OCI-LY7 (cell line): ENCODE measurements around the gene MACROD2. TPM values are rescaled to one million over a fixed set of nuclear protein-coding genes. Genes with fewer than 3 reads are reported as not detected.

Experiments used
- BruUV-seq: library from RNA; stranded (reverse); fragments of 400-500 nt; replicated peaks from 2 replicates; lab custom pipeline; 2021; lab: Mats Ljungman, UMichigan
- CTCF ChIA-PET: fragments of 300-600 bp; sonication (Branson Sonifier 250); formaldehyde crosslinking; loops from one replicate; lab custom pipeline; 2022; ENCODE audit warnings: antibody characterized with exemption; ENCODE audit not compliant: unreplicated experiment; lab: Charles Lee
- POLR2A ChIA-PET: fragments of 300-600 bp; sonication (Branson Sonifier 250); formaldehyde crosslinking; loops from one replicate; lab custom pipeline; 2022; ENCODE audit warnings: antibody characterized with exemption; lab: Charles Lee
- DNase-seq: peaks from one replicate; pipeline ENCODE4 v3.0.0-alpha.2; 2015; ENCODE audit warnings: low spot score
- H2AFZ ChIP-seq: fragments of 200-600 bp; sonication (generic), shearing (Covaris generic); 2 replicates; pipeline ENCODE4 v1.6.1; 2014; ENCODE audit warnings: mild to moderate bottlenecking, antibody characterized with exemption, low read length, moderate library complexity
- H3K27ac ChIP-seq: fragments of 200-600 bp; sonication (generic); 2 replicates; pipeline ENCODE4 v1.5.1; 2014; ENCODE audit warnings: mixed run types, low read depth, mild to moderate bottlenecking, moderate library complexity, low read length, inconsistent platforms; ENCODE audit not compliant: poor library complexity, severe bottlenecking
- H3K36me3 ChIP-seq: fragments of 200-600 bp; sonication (generic); 2 replicates; pipeline ENCODE4 v1.6.1; 2014; ENCODE audit warnings: mild to moderate bottlenecking, antibody characterized with exemption, low read length, moderate library complexity, mixed read lengths; ENCODE audit not compliant: insufficient read depth
- H3K4me1 ChIP-seq: fragments of 200-600 bp; sonication (generic); 2 replicates; pipeline ENCODE4 v1.5.1; 2014; ENCODE audit warnings: mild to moderate bottlenecking, low read length; ENCODE audit not compliant: insufficient read depth, poor library complexity, severe bottlenecking
- H3K4me2 ChIP-seq: fragments of 200-600 bp; sonication (generic); 2 replicates; pipeline ENCODE4 v1.6.1; 2014; ENCODE audit warnings: mild to moderate bottlenecking, low read length
- H3K4me3 ChIP-seq: fragments of 200-600 bp; sonication (generic); 2 replicates; pipeline ENCODE4 v1.5.1; 2014; ENCODE audit warnings: mild to moderate bottlenecking, low read depth, low read length; ENCODE audit not compliant: poor library complexity, severe bottlenecking
- H3K79me2 ChIP-seq: fragments of 200-600 bp; sonication (generic); 2 replicates; pipeline ENCODE4 v1.6.1; 2016; ENCODE audit warnings: low read depth, mild to moderate bottlenecking, low read length, moderate library complexity, mixed read lengths; ENCODE audit not compliant: insufficient read depth
- H3K9me2 ChIP-seq: fragments of 200-600 bp; sonication (generic); 2 replicates; pipeline ENCODE4 v1.6.1; 2016; ENCODE audit warnings: mild to moderate bottlenecking, low read length, mixed read lengths; ENCODE audit not compliant: insufficient read depth
- H3K9me3 ChIP-seq: fragments of 200-600 bp; sonication (generic); 2 replicates; pipeline ENCODE4 v1.6.1; 2014; ENCODE audit warnings: mild to moderate bottlenecking, mixed run types, low read length, mixed read lengths
- H4K20me1 ChIP-seq: fragments of 200-600 bp; sonication (generic); 2 replicates; pipeline ENCODE4 v1.6.1; 2014; ENCODE audit warnings: mild to moderate bottlenecking, antibody characterized with exemption, low read length, moderate library complexity, mixed read lengths; ENCODE audit not compliant: insufficient read depth
- EZH2phosphoT487 ChIP-seq: fragments of 200-600 bp; sonication (generic); IDR thresholded peaks from 2 replicates; pipeline ENCODE4 v1.6.1; 2018; ENCODE audit warnings: low read depth, borderline replicate concordance, mild to moderate bottlenecking, mixed run types, antibody characterized with exemption, low read length, moderate library complexity, mixed read lengths
- intact Hi-C: fragments of 100-400 bp; cut with micrococcal nuclease; formaldehyde crosslinking; loops from one replicate; pipeline ENCODE4 v1.10.0; 2022; ENCODE audit not compliant: unreplicated experiment
- total RNA-seq, 2 experiments: library from RNA; depleted of rRNA in 1 of 2; stranded (reverse); fragments of >200 nt in 1 of 2; shearing (Covaris generic) in 1 of 2; gene quantifications; 2 replicates each; pipeline ENCODE4 v1.2.3, GENCODE V29; 2014 to 2022
- TF ChIP-seq, protein P1 (sequence below): fragments of 200-600 bp; sonication (generic); conservative IDR thresholded peaks from 2 replicates; pipeline ENCODE4 v1.5.1; 2014; ENCODE audit warnings: mild to moderate bottlenecking, antibody characterized with exemption, low read length, moderate library complexity, mixed read lengths

MACROD2 gene
- total RNA-seq, 2 experiments from 2014 or later = 0.09 to 4.5 TPM

GRCh38 chr20:15209537-15209936 is 1214.2 kb downstream of the MACROD2 start:
- TF ChIP-seq, protein P1, sequence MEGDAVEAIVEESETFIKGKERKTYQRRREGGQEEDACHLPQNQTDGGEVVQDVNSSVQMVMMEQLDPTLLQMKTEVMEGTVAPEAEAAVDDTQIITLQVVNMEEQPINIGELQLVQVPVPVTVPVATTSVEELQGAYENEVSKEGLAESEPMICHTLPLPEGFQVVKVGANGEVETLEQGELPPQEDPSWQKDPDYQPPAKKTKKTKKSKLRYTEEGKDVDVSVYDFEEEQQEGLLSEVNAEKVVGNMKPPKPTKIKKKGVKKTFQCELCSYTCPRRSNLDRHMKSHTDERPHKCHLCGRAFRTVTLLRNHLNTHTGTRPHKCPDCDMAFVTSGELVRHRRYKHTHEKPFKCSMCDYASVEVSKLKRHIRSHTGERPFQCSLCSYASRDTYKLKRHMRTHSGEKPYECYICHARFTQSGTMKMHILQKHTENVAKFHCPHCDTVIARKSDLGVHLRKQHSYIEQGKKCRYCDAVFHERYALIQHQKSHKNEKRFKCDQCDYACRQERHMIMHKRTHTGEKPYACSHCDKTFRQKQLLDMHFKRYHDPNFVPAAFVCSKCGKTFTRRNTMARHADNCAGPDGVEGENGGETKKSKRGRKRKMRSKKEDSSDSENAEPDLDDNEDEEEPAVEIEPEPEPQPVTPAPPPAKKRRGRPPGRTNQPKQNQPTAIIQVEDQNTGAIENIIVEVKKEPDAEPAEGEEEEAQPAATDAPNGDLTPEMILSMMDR = no peak
- TF ChIP-seq EZH2phosphoT487 = no peak
- no peak overlapping the region for H3K4me2 ChIP-seq
- no peaks in the 10 kb centered on the region for H3K79me2 ChIP-seq
- CTCF ChIA-PET = no interaction called here
- intact Hi-C loops = no loop called here
- H4K20me1 ChIP-seq = no peaks in the 10 kb centered on the region
- no peak overlapping the region for H3K27ac ChIP-seq
- H3K4me1 ChIP-seq = no peaks in the 10 kb centered on the region
- DNase-seq = no peak
- H3K9me3 ChIP-seq = 0 out of 2 replicates have a peak, but pooled peaks cover 7% of the 10 kb centered on the region
- H3K36me3 ChIP-seq = no peaks in the 10 kb centered on the region
- POLR2A ChIA-PET = no interaction called here
- H3K9me2 ChIP-seq = no peaks in the 10 kb centered on the region
- no peak overlapping the region for H2AFZ ChIP-seq
- H3K4me3 ChIP-seq = no peak overlapping the region
- BruUV-seq = no TSS peak

DNA sequence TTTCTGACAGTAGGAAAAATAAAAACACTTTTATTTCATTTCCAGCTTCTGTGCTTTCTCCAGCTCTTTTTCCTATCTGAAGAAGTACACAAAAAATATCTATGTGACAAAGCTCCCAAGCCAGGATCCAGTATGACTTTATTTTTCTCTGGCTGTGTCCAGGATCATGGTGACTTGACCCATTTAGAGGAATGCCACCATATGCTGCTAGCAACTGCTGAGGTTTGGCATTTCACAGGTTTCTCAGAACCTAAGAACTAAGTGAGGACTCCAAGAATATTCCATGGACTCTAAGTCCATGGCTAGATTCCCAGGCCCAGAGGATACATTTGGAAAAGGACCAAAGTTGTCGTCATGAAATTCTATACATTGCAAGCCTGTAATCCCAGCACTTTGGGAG is 1218.7 kb downstream of the MACROD2 start:
- no peaks in the 10 kb centered on the region for H3K36me3 ChIP-seq
- no peak overlapping the region for H3K4me2 ChIP-seq
- CTCF ChIA-PET = no interaction called here
- no peaks in the 10 kb centered on the region for H3K9me2 ChIP-seq
- H3K27ac ChIP-seq = no peak overlapping the region
- no peaks in the 10 kb centered on the region for H4K20me1 ChIP-seq
- no peaks in the 10 kb centered on the region for H3K4me1 ChIP-seq
- intact Hi-C loops = no loop called here
- no peak overlapping the region for H2AFZ ChIP-seq
- H3K4me3 ChIP-seq = no peak overlapping the region
- H3K9me3 ChIP-seq = no peaks in the 10 kb centered on the region
- POLR2A ChIA-PET = no interaction called here
- no peaks in the 10 kb centered on the region for H3K79me2 ChIP-seq
- no peak for DNase-seq
- BruUV-seq = no TSS peak
- TF ChIP-seq, protein P1 = no peak
- no peak for TF ChIP-seq EZH2phosphoT487

GRCh38 chr20:15220009-15220656 is 1224.8 kb downstream of the MACROD2 start:
- H3K4me2 ChIP-seq = no peak overlapping the region
- intact Hi-C loops = no loop called here
- POLR2A ChIA-PET = interaction anchor here (0.6 kb wide), 1 partner anchor 137 kb away, joined by 4 read pairs; no protein-coding TSS in a partner anchor
- H3K27ac ChIP-seq = no peak overlapping the region
- no peak overlapping the region for H2AFZ ChIP-seq
- CTCF ChIA-PET = no interaction called here
- no TSS peak for BruUV-seq
- no peaks in the 10 kb centered on the region for H3K36me3 ChIP-seq
- H4K20me1 ChIP-seq = no peaks in the 10 kb centered on the region
- TF ChIP-seq, protein P1 = no peak
- no peak for TF ChIP-seq EZH2phosphoT487
- no peaks in the 10 kb centered on the region for H3K79me2 ChIP-seq
- H3K9me3 ChIP-seq = no peaks in the 10 kb centered on the region
- DNase-seq = no peak
- no peak overlapping the region for H3K4me3 ChIP-seq
- no peaks in the 10 kb centered on the region for H3K9me2 ChIP-seq
- H3K4me1 ChIP-seq = no peaks in the 10 kb centered on the region
